HUES64 (cell line): ENCODE results near the gene TASL.
"Not testable (repeated sequence)": the region's sequence is repeated elsewhere in the genome, so short reads cannot be mapped to it uniquely, and the experiment has no call there.

Source experiments
- H3K27ac ChIP-seq: 2 replicates; pipeline ENCODE4 v1.7.0; 2013; ENCODE audit warnings: low read depth, low read length, inconsistent platforms
- H3K27me3 ChIP-seq: 2 replicates; pipeline ENCODE4 v1.6.1; 2013; ENCODE audit warnings: mild to moderate bottlenecking, low read length; ENCODE audit not compliant: insufficient read depth
- H3K36me3 ChIP-seq: 2 replicates; pipeline ENCODE4 v1.6.1; 2013; ENCODE audit warnings: mild to moderate bottlenecking, low read length; ENCODE audit not compliant: insufficient read depth
- H3K4me1 ChIP-seq: 2 replicates; pipeline ENCODE4 v1.6.1; 2013; ENCODE audit warnings: mild to moderate bottlenecking, low read length, moderate library complexity; ENCODE audit not compliant: insufficient read depth
- H3K4me3 ChIP-seq: 2 replicates; pipeline ENCODE4 v1.5.1; 2013; ENCODE audit warnings: mild to moderate bottlenecking, low read length, moderate library complexity
- H3K9ac ChIP-seq: 2 replicates; pipeline ENCODE4 v1.6.1; 2013; ENCODE audit warnings: mild to moderate bottlenecking, low read depth, low read length
- H3K9me3 ChIP-seq: 2 replicates; pipeline ENCODE4 v1.6.1; 2013; ENCODE audit warnings: low read depth, low read length; ENCODE audit not compliant: insufficient read depth
- WGBS: fragments of 150-250, 120-280 bp; methylation state at CpG from one replicate; pipeline ENCODE4 v1.1.7; 2013; ENCODE audit warnings: missing lambda C conversion rate; 5-methylcytosine and 5-hydroxymethylcytosine counted together

TASL gene

GRCh38 chrX:30573125-30573524 lies 4.4 kb downstream of the TASL start:
- no peaks in the 10 kb centered on the region for H3K36me3 ChIP-seq
- no peak overlapping the region for H3K9ac ChIP-seq
- 93% methylated on average over 3 of the region's 3 CpGs for WGBS

GRCh38 chrX:30572678-30573077 lies 4.9 kb downstream of the TASL start:
- Histone ChIP-seq H3K9me3 (no peaks in the 10 kb centered on the region), H3K27ac (no peak overlapping the region), H3K36me3 (no peaks in the 10 kb centered on the region), H3K9ac (no peak overlapping the region), H3K4me1 (no peaks in the 10 kb centered on the region), H3K27me3 (no peaks in the 10 kb centered on the region), H3K4me3 (no peak overlapping the region)
- WGBS, result 93% methylated on average over 3 of the region's 4 CpGs

More at GRCh38 chrX:30573125-30573524, 4.4 kb downstream of the TASL start:
- no peak overlapping the region for H3K27ac ChIP-seq
- H3K4me3 ChIP-seq, result no peak overlapping the region
- no peaks in the 10 kb centered on the region for H3K4me1 ChIP-seq
- no peaks in the 10 kb centered on the region for H3K9me3 ChIP-seq
- no peaks in the 10 kb centered on the region for H3K27me3 ChIP-seq

- no peak overlapping the region for H3K4me3 ChIP-seq
- H3K4me1 ChIP-seq, result no peaks in the 10 kb centered on the region
- H3K36me3 ChIP-seq, result no peaks in the 10 kb centered on the region
- no peaks in the 10 kb centered on the region for H3K9me3 ChIP-seq
- H3K9ac ChIP-seq, result no peak overlapping the region
- no peaks in the 10 kb centered on the region for H3K27me3 ChIP-seq
- no CpG with 5 or more reads among the region's 1 CpG for WGBS
- no peak overlapping the region for H3K27ac ChIP-seq
These were observed 5.6 kb downstream of the TASL start for GRCh38 chrX:30572004-30572403.

GRCh38 chrX:30570505-30570904 lies 7.1 kb downstream of the TASL start:
- Histone ChIP-seq H3K36me3 (no peaks in the 10 kb centered on the region), H3K4me3 (no peak overlapping the region), H3K4me1 (no peaks in the 10 kb centered on the region), H3K9me3 (no peaks in the 10 kb centered on the region), H3K9ac (no peak overlapping the region), H3K27ac (no peak overlapping the region), H3K27me3 (no peaks in the 10 kb centered on the region)
- WGBS, result 100% methylated on average over 1 of the region's 1 CpG

- Histone ChIP-seq H3K27ac (no peak overlapping the region), H3K27me3 (no peaks in the 10 kb centered on the region), H3K4me3 (no peak overlapping the region), H3K36me3 (no peaks in the 10 kb centered on the region), H3K9me3 (no peaks in the 10 kb centered on the region), H3K4me1 (no peaks in the 10 kb centered on the region), H3K9ac (no peak overlapping the region)
- WGBS, result 92% methylated on average over 3 of the region's 4 CpGs
These were observed 9.4 kb downstream of the TASL start for GRCh38 chrX:30568136-30568535.

- H3K9me3 ChIP-seq, H3K27ac ChIP-seq, H3K4me3 ChIP-seq, H3K27me3 ChIP-seq, H3K9ac ChIP-seq, H3K36me3 ChIP-seq, H3K4me1 ChIP-seq: not testable (repeated sequence)
- 87% methylated on average over 5 of the region's 5 CpGs for WGBS
These were observed 14.5 kb downstream of the TASL start for GRCh38 chrX:30563070-30563469.

- Histone ChIP-seq H3K27me3 (no peaks in the 10 kb centered on the region), H3K9ac (no peak overlapping the region), H3K27ac (no peak overlapping the region), H3K4me1 (no peaks in the 10 kb centered on the region), H3K36me3 (no peaks in the 10 kb centered on the region), H3K9me3 (no peaks in the 10 kb centered on the region), H3K4me3 (no peak overlapping the region)
- 100% methylated on average over 1 of the region's 2 CpGs for WGBS
These were observed 16.4 kb downstream of the TASL start for GRCh38 chrX:30561191-30561590.

- Histone ChIP-seq H3K9ac (no peak overlapping the region), H3K36me3 (no peaks in the 10 kb centered on the region), H3K27ac (no peak overlapping the region), H3K9me3 (no peaks in the 10 kb centered on the region), H3K27me3 (no peaks in the 10 kb centered on the region), H3K4me1 (no peaks in the 10 kb centered on the region), H3K4me3 (no peak overlapping the region)
- WGBS, result 88% methylated on average over 1 of the region's 2 CpGs
These were observed 39.3 kb downstream of the TASL start for GRCh38 chrX:30538271-30538670.

- H3K27me3 ChIP-seq, result no peaks in the 10 kb centered on the region
- WGBS, result 85% methylated on average over 1 of the region's 1 CpG
- no peak overlapping the region for H3K4me3 ChIP-seq
- no peak overlapping the region for H3K27ac ChIP-seq
- H3K9me3 ChIP-seq, result no peaks in the 10 kb centered on the region
- H3K9ac ChIP-seq, result no peak overlapping the region
- no peaks in the 10 kb centered on the region for H3K36me3 ChIP-seq
- H3K4me1 ChIP-seq, result no peaks in the 10 kb centered on the region
These were observed 43.7 kb downstream of the TASL start for GRCh38 chrX:30533835-30534234.

GRCh38 chrX:30533266-30533665 lies 44.3 kb downstream of the TASL start:
- no peak overlapping the region for H3K27ac ChIP-seq
- no peaks in the 10 kb centered on the region for H3K4me1 ChIP-seq
- no peak overlapping the region for H3K9ac ChIP-seq
- no peaks in the 10 kb centered on the region for H3K27me3 ChIP-seq
- no peaks in the 10 kb centered on the region for H3K36me3 ChIP-seq
- H3K9me3 ChIP-seq, result no peaks in the 10 kb centered on the region
- WGBS, result 93% methylated on average over 2 of the region's 2 CpGs
- no peak overlapping the region for H3K4me3 ChIP-seq

- Histone ChIP-seq H3K9me3 (no peaks in the 10 kb centered on the region), H3K27me3 (no peaks in the 10 kb centered on the region), H3K27ac (no peak overlapping the region), H3K36me3 (no peaks in the 10 kb centered on the region), H3K4me3 (no peak overlapping the region), H3K9ac (no peak overlapping the region), H3K4me1 (no peaks in the 10 kb centered on the region)
- WGBS, result 80% methylated on average over 2 of the region's 3 CpGs
These were observed 47.0 kb downstream of the TASL start for GRCh38 chrX:30530606-30531005.

- Histone ChIP-seq H3K27me3 (no peaks in the 10 kb centered on the region), H3K4me1 (no peaks in the 10 kb centered on the region), H3K9me3 (no peaks in the 10 kb centered on the region), H3K9ac (no peak overlapping the region), H3K27ac (no peak overlapping the region), H3K4me3 (no peak overlapping the region), H3K36me3 (no peaks in the 10 kb centered on the region)
- WGBS, result 100% methylated on average over 2 of the region's 4 CpGs
These were observed 51.8 kb downstream of the TASL start for GRCh38 chrX:30525732-30526131.
